Lower lobe of right lung (tissue), 2 donors: ENCODE results near the gene ACSL3. TPM values are rescaled to one million over a fixed set of nuclear protein-coding genes. Genes with fewer than 3 reads are reported as not detected.

Source experiments
- ATAC-seq, 2 donors: fragments of 200-7000 bp; cut with Tn5 transposase; one replicate each; pipeline ENCODE4 v1.9.1; 2020 to 2022; ENCODE audit warnings: mild to moderate bottlenecking in 2 of 2, moderate library complexity in 2 of 2
- DNase-seq: peaks from one replicate; pipeline ENCODE4 v3.0.0-alpha.2; 2020
- H3K27ac ChIP-seq: fragments of 200-600 bp; one replicate; pipeline ENCODE4 v1.8.0; 2022
- H3K27me3 ChIP-seq: fragments of 200-600 bp; one replicate; pipeline ENCODE4 v1.8.0; 2022; ENCODE audit warnings: low read depth
- H3K36me3 ChIP-seq: fragments of 200-600 bp; one replicate; pipeline ENCODE4 v1.8.0; 2022; ENCODE audit warnings: mild to moderate bottlenecking
- H3K4me1 ChIP-seq: fragments of 200-600 bp; one replicate; pipeline ENCODE4 v1.8.0; 2022
- H3K4me3 ChIP-seq: fragments of 200-600 bp; one replicate; pipeline ENCODE4 v1.8.0; 2022; ENCODE audit warnings: mild to moderate bottlenecking
- H3K9me3 ChIP-seq: fragments of 200-600 bp; one replicate; pipeline ENCODE4 v1.8.0; 2022
- CTCF ChIP-seq: fragments of 200-600 bp; IDR thresholded peaks from one replicate; pipeline ENCODE4 v1.8.0; 2022; ENCODE audit warnings: antibody characterized with exemption, mild to moderate bottlenecking
- intact Hi-C: fragments of 100-400 bp; cut with DNase I; formaldehyde crosslinking; loops from one replicate; pipeline ENCODE4 v1.11.0; 2022
- total RNA-seq: library from RNA; stranded (reverse); fragmentation: NEBNext Ultra II Directional; extraction: Animal tissue kit (Norgen Biotek cat#: 25700); gene quantifications from one replicate; pipeline ENCODE4 v1.2.1, GENCODE V29; 2021
- donor health status: DM: no; HTN: yes; CAD: no; lungs with severe emphysema.

The ACSL3 gene
- total RNA-seq, 1 donor from 2014 or later = 74.2 TPM

GRCh38 chr2:222892321-222892720 is 31.5 kb downstream of the ACSL3 start:
- TF ChIP-seq CTCF = no peak
- H3K27me3 ChIP-seq = no peaks in the 10 kb centered on the region
- peak overlapping the region; percentile 37 for H3K27ac ChIP-seq
- H3K4me3 ChIP-seq = no peak overlapping the region
- intact Hi-C loops = no loop called here
- peak; percentile 86 to 98 for ATAC-seq
- peaks cover 32% of the 10 kb centered on the region for H3K4me1 ChIP-seq
- DNase-seq = no peak
- no peaks in the 10 kb centered on the region for H3K9me3 ChIP-seq
- no peaks in the 10 kb centered on the region for H3K36me3 ChIP-seq

- TF ChIP-seq CTCF = no peak
- DNase-seq (no peak), ATAC-seq (no peak)
- intact Hi-C loops = no loop called here
- Histone ChIP-seq H3K36me3 (no peaks in the 10 kb centered on the region), H3K27ac (peak overlapping the region; percentile 8), H3K9me3 (no peaks in the 10 kb centered on the region), H3K4me3 (no peak overlapping the region), H3K27me3 (no peaks in the 10 kb centered on the region), H3K4me1 (peaks cover 32% of the 10 kb centered on the region)
Observed at GRCh38 chr2:222892761-222893160, 31.9 kb downstream of the ACSL3 start.

GRCh38 chr2:222893716-222894115 is 32.9 kb downstream of the ACSL3 start:
- TF ChIP-seq CTCF = no peak
- H3K4me3 ChIP-seq = no peak overlapping the region
- intact Hi-C loops = no loop called here
- DNase-seq (no peak), ATAC-seq (no peak)
- H3K27ac ChIP-seq = no peak overlapping the region
- peaks cover 32% of the 10 kb centered on the region for H3K4me1 ChIP-seq
- no peaks in the 10 kb centered on the region for H3K27me3 ChIP-seq
- no peaks in the 10 kb centered on the region for H3K36me3 ChIP-seq
- H3K9me3 ChIP-seq = no peaks in the 10 kb centered on the region

GRCh38 chr2:222895144-222895543 is 34.3 kb downstream of the ACSL3 start:
- H3K27ac ChIP-seq = no peak overlapping the region
- intact Hi-C loops = no loop called here
- H3K27me3 ChIP-seq = no peaks in the 10 kb centered on the region
- ATAC-seq = no peak
- H3K36me3 ChIP-seq = no peaks in the 10 kb centered on the region
- no peak for DNase-seq
- no peak for TF ChIP-seq CTCF
- H3K9me3 ChIP-seq = no peaks in the 10 kb centered on the region
- H3K4me1 ChIP-seq = peaks cover 42% of the 10 kb centered on the region
- no peak overlapping the region for H3K4me3 ChIP-seq

GRCh38 chr2:222897898-222898297 is 37.1 kb downstream of the ACSL3 start:
- ATAC-seq (no peak), DNase-seq (no peak)
- H3K27me3 ChIP-seq = no peaks in the 10 kb centered on the region
- intact Hi-C loops = no loop called here
- peaks cover 28% of the 10 kb centered on the region for H3K4me1 ChIP-seq
- no peak overlapping the region for H3K4me3 ChIP-seq
- H3K27ac ChIP-seq = no peak overlapping the region
- TF ChIP-seq CTCF = no peak
- no peaks in the 10 kb centered on the region for H3K36me3 ChIP-seq
- H3K9me3 ChIP-seq = no peaks in the 10 kb centered on the region
